ENCODE data around the gene RIC3.
"Not testable (repeated sequence)": the region's sequence is repeated elsewhere in the genome, so short reads cannot be mapped to it uniquely, and the experiment has no call there.

RIC3 gene

GRCh38 chr11:8186429-8186828 lies 17.6 kb upstream of the RIC3 start:
- DNase-seq: no peak

DNA sequence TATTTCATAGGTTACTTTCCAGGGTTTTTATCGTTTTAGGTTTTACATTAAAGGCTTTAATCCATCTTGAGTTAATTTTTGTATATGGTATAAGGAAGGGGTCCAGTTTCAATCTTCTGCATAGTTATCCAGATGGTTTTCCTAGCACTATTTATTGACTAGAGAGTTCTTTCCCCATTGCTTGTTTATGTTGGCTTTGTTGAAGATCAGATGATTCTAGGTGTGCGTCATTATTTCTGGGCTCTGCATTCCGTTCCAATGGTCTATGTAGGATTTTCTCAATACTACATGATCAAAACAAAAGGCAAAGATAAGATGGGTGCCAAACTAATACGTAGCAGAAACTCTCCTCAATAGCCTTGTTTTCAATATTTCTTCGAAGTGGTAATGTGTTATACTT lies 14.3 kb upstream of the RIC3 start:
- no peak for DNase-seq

DNA sequence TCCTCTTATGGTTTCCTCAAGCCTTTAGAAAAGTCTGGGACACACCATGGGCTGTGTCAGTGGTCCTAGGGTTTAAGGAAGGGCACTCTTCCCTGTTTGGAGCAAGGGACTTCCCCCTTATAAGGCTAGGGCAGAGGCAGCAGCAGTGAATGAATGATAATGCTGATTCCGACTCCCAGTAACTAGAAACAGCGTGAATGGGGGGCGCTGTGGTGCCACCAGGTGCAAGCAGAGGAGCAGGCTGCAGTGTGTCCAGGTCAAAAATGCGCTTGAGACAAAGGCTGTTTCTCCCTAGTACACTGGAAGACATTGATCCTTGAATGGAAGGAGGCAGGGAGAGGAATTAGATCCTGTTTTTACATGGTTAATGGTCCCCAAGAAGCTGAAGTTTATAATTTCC lies 11.6 kb upstream of the RIC3 start:
- DNase-seq: no peak

DNA sequence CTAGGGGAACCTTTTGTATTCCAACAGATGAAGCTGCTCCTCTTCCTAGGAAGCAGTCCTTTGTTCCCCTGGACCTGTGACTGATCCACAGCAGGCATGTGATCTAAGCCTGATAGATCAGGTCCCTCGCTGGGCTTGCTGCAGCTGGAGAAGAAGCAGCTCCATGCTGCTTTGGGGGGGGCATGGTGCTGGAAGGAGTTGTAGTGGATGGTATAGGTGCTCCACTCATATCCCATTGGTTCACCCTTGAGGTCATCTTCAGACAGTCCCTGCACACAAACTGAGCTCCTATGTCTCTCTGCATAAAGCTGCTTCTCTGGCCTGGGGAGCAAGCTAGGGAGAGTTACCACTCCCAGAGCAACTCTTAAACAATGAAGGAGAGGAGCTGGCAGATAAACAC lies 9.5 kb upstream of the RIC3 start:
- no peak for DNase-seq

DNA sequence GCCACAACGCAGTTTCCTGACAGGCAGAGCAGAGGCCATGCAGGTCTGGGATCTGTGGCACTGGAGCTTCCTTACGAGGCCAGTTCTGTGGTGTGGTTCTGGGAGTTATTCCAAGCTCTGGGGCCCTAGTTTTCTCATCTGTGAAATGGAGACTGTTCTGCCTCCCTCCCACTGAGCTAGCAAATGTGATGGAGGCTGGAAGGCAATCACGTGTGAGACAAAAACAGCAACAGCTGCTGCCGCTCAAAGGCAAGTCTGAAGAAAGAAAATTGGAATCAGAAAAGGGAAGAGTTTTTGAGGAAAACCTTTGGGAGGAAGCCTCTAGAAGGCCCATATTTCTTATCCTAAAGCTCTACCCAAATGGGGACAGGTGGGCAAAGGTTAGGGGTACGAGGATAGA lies 8.3 kb upstream of the RIC3 start:
- DNase-seq: peak in 1 of 2 experiments; percentile 23

GRCh38 chr11:8167796-8168195 lies 1.0 kb downstream of the RIC3 start:
- no peak for DNase-seq

- DNase-seq: no peak
Measured at GRCh38 chr11:8164746-8165145, 4.1 kb downstream of the RIC3 start.

- DNase-seq: not testable (repeated sequence)
Measured at GRCh38 chr11:8161627-8162304, 7.1 kb downstream of the RIC3 start.

DNA sequence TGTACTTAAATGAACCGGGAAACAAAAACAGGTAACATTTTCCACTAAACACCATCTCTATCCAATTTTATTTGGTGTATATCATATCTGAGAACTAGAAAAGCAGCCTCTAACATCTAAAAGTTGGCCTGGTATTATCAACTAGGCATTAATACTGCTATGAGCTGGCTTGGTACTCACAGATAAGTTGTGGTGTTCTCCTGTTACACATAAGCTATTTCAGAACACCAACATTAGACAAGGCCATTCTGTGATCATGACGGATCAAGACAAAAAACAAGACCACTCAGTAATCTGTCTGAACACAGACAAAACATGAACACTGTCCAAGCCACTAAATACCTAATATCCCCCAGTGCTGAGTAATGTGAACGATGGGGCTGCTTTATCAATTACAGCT lies 11.9 kb downstream of the RIC3 start:
- no peak for DNase-seq

GRCh38 chr11:8149726-8150125 lies 19.1 kb downstream of the RIC3 start:
- no peak for DNase-seq

DNA sequence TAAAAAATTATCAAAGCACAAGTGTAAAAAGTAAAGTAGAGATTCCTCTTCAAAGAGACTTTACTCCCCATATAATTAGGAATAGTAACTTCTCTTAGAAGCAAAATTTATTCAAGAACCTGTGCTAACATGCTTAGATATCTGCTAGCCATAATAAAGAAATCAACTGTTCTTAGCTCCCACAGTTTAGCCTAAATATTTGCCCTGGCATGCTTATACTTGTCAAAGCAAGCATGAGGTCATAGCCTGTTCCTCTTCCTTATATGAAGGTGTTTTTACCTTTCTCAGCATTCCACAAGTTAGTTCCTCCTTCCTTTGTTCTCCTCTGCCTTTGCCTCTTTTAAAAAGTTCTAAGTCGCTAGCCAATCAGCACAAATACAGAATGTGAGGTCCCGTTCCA lies 30.3 kb downstream of the RIC3 start:
- DNase-seq: no peak

- no peak for DNase-seq
Measured at GRCh38 chr11:8127447-8127846, 41.4 kb downstream of the RIC3 start.

GRCh38 chr11:8126649-8127289 lies 42.1 kb downstream of the RIC3 start:
- no peak for DNase-seq

DNA sequence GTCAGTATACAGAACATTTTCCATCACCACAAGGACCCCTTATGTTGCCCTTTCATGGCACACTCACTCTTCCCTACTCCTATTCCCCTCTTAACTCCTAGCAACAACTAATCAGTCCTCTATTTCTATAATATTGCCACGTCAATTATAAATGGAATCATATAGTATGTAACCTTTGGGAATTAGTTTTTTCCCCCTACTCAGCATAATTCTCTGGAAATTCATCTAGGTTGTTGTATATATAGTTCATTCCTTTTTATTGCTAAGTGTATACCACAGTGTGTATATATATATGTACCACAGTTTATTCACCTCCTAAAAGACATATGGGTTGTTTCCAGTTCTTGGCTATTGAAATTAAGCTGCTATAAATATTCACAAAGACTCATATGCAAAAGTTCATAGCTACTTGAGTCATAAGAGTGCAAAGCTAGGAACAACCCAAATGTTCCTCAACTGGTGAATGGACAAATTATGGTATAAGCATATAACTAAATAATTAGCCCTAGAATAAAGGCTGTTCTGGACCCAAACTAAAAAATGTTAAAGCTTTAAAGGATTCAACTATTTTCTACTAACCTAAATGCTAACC lies 46.6 kb downstream of the RIC3 start:
- no peak for DNase-seq

DNA sequence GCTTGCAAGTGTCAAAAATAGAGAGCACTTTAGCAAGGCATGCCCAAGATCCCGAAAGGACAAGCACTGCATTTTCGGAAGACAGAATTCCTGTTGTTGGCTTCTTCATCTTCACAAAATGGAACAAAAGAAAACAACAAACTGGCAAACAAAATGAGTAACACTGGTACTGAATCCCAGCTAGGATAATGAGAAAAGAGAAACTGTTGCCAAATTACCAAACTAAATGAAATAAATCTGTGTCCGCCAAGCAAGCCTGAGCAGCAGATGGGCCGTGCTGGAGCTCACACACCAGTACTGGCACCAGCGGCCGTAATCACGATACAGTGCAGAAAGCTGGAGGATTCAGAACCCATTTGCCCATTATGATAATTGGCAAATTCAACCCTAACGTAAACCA lies 57.2 kb downstream of the RIC3 start:
- DNase-seq: peak; percentile 55 to 84

- no peak for DNase-seq
Measured at GRCh38 chr11:8110396-8110795, 58.4 kb downstream of the RIC3 start.

- DNase-seq: no peak
Measured at GRCh38 chr11:8109675-8110074, 59.1 kb downstream of the RIC3 start.

DNA sequence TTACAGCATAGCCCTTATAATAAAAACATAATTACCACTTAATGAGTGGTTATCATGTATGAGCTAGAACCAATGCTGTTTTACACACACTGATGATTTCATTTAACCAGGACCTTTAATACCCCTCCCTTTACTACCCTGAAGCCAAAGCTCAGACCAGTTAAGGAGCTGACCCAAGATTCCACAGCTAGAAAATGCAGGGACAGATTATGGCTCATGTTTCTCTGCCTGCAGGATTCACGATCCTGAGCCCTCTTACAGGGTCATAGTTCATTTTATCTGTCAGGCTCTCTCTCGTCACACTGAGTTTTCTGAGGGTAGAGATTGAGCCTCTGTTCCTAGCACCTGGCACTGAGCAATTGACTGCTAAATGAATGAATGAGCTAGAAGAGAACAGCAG lies 60.4 kb downstream of the RIC3 start:
- no peak for DNase-seq

- no peak for DNase-seq
Measured at GRCh38 chr11:8107642-8108041, 61.2 kb downstream of the RIC3 start.

GRCh38 chr11:8106679-8107078 lies 62.1 kb downstream of the RIC3 start:
- no peak for DNase-seq

DNA sequence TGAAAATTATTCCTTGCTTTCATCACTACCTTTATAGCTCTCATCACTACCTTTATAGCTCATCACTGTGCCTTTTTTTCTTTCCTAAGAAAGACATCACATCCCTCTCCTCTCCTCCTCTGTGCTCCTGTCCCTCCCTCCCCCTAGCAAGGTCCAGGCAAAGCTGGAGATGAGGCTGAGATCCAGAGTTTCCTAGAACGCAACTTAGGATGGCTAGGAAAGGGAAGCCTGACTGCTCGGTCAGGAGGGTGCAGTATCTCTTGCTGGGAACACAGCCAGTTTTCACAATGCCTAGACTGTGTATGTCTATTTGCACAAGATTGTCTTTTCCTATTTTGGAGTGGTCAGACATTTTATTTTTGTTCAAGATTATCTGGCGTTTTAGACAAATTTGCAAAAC lies 63.2 kb downstream of the RIC3 start:
- no peak for DNase-seq

DNA sequence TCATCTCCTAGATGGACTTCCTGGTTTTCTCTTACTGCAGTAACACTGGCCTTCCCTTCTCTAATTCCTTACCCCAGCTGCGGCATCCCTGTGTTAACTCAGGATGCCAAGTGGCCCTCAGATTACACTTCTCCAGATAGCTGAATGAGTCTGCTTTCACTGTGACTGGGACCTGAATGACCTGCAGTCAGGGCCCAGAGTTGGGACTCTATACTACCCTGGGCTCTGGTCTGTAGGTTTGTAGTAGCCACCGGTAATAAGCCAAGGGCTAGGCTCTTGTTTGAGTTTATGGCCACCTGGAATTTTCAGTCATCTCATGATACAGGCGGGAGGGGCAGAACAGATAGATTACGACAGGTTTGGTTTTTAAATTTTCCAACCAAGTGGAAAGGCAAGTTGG lies 63.7 kb downstream of the RIC3 start:
- DNase-seq: no peak

GRCh38 chr11:8103909-8104308 lies 64.9 kb downstream of the RIC3 start:
- no peak for DNase-seq

DNA sequence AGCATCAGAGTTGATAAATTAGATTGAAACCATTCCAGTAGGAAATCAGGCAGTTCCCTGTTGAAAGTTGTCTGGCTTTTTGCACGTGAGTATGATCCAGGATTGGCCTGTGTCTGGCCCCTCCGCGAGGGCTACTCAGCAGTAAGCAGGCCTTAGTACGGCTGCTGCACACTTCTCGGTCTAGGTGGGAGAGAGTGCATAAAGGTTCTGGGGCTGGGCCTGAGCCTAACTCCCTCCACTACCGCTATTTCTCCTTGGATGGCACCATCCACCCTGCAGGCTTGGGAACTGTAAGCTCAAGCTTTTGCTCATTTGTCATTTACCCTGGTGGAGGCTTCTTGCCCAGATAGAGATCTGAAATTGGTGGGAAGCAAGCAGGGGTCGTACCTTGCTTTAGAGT lies 65.9 kb downstream of the RIC3 start:
- DNase-seq: no peak

All from NCI-H446 (cell line).